Peyer's patch (tissue), 4 donors: ENCODE data around the gene VANGL2.

Source experiments
- POLR2A ChIP-seq, 2 donors: fragments of 450-650 bp; IDR thresholded peaks; one replicate each; pipeline ENCODE4 v1.5.1; 2017; ENCODE audit warnings: antibody characterized with exemption in 2 of 2, mild to moderate bottlenecking in 2 of 2, moderate library complexity in 2 of 2
- TF ChIP-seq, protein P1 (sequence below), 6 experiments: fragments of 450-650 bp in 4 of 6; fragments of 200-600 bp in 2 of 6; sonication (generic) in 1 of 6; IDR thresholded peaks; one replicate each; pipeline ENCODE4 v1.5.1; 2017 to 2019; ENCODE audit warnings: antibody characterized with exemption in 6 of 6, mild to moderate bottlenecking in 3 of 6, moderate library complexity in 1 of 6

DNA sequence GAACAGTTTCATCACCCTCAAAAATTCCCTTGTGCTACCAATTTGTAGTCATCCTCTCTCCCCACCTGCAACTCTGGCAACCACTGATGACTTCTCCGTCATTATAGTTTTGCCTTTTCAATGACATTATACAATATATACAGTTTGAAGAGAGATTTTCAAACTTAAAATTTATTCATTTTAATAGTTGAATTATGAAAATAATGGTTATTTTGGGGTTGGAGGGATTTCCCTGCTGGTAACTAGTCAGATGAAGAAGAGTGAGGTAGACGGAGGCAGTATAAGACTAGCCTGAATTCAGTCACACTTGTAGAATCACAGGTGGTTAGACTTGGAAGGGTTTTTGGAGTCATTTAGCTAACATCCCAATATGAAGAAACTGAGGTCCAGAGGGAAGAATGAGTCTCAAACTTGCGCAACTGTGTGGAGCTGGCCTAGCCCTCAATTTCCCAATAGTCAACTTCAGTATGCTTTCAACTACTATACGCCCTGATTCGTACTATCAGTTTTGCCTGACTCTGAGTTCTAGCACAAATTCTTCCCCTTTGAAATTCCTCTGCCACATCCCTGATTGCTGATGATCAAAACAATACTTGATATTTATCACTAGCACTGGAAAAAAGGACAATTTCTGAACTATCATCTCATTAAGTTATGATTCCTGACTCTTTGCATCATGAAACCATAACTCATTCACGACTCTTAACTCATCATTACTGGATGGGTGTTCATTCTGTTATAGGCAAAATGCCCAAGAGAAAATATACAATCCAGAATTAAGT is 54.2 kb downstream of the VANGL2 start:
- no peak for TF ChIP-seq POLR2A (IDR thresholded peaks at IDR 0.05)
- TF ChIP-seq, protein P1, sequence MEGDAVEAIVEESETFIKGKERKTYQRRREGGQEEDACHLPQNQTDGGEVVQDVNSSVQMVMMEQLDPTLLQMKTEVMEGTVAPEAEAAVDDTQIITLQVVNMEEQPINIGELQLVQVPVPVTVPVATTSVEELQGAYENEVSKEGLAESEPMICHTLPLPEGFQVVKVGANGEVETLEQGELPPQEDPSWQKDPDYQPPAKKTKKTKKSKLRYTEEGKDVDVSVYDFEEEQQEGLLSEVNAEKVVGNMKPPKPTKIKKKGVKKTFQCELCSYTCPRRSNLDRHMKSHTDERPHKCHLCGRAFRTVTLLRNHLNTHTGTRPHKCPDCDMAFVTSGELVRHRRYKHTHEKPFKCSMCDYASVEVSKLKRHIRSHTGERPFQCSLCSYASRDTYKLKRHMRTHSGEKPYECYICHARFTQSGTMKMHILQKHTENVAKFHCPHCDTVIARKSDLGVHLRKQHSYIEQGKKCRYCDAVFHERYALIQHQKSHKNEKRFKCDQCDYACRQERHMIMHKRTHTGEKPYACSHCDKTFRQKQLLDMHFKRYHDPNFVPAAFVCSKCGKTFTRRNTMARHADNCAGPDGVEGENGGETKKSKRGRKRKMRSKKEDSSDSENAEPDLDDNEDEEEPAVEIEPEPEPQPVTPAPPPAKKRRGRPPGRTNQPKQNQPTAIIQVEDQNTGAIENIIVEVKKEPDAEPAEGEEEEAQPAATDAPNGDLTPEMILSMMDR (IDR thresholded peaks at IDR 0.05) = no peak
